Coronary artery (tissue), 2 donors: ENCODE data around the gene ADORA1.

Experiments
- DNase-seq: peaks from one replicate; pipeline ENCODE4 v3.0.0-alpha.2; 2017; ENCODE audit warnings: low spot score
- H3K27ac ChIP-seq, 2 donors: fragments of 200-600 bp; sonication (generic); one replicate each; pipeline ENCODE4 v1.5.1; 2016 to 2019
- H3K4me3 ChIP-seq: fragments of 200-600 bp; sonication (generic); 2 replicates; pipeline ENCODE4 v1.5.1; 2016; ENCODE audit warnings: mild to moderate bottlenecking, moderate library complexity
- TF ChIP-seq, protein P1 (sequence below): fragments of 200-600 bp; sonication (generic); IDR thresholded peaks from one replicate; pipeline ENCODE4 v1.5.1; 2019; ENCODE audit warnings: antibody characterized with exemption

The ADORA1 gene

DNA sequence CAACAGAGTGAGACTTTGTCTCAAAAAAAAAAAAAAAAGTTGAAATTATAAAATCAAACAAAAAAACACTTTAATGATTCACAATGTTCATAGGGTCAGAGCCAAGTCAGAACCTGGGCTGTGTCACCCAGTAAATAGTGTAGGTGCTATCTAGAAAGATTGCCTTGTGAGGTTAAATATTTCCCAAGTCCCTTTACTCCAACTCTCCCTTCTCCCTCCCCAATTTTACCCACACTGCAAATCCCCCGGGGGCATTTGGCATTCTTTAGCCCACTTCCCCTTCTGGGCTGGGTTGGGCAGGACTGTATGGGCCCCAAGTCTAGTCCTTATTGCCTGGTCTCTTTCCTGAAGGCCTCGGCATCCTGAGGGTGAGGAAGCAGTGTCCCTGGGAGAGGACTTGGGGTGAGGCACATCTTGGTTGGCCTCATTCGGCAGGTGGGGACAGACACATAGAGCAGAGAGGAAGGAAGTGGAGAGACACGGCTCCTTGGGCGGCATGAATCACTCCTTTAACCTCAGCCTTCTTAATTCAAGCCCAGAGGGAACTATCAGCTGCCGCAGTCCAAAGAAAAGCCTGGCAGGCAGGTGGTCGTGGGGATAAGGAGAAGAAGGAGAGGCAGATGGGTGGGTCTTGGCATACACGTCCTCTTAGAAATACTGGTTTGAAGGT is 8.2 kb downstream of the ADORA1 start:
- DNase-seq = no peak
- TF ChIP-seq, protein P1, sequence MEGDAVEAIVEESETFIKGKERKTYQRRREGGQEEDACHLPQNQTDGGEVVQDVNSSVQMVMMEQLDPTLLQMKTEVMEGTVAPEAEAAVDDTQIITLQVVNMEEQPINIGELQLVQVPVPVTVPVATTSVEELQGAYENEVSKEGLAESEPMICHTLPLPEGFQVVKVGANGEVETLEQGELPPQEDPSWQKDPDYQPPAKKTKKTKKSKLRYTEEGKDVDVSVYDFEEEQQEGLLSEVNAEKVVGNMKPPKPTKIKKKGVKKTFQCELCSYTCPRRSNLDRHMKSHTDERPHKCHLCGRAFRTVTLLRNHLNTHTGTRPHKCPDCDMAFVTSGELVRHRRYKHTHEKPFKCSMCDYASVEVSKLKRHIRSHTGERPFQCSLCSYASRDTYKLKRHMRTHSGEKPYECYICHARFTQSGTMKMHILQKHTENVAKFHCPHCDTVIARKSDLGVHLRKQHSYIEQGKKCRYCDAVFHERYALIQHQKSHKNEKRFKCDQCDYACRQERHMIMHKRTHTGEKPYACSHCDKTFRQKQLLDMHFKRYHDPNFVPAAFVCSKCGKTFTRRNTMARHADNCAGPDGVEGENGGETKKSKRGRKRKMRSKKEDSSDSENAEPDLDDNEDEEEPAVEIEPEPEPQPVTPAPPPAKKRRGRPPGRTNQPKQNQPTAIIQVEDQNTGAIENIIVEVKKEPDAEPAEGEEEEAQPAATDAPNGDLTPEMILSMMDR = no peak
- Histone ChIP-seq H3K27ac (no peak overlapping the region), H3K4me3 (no peak overlapping the region)

DNA sequence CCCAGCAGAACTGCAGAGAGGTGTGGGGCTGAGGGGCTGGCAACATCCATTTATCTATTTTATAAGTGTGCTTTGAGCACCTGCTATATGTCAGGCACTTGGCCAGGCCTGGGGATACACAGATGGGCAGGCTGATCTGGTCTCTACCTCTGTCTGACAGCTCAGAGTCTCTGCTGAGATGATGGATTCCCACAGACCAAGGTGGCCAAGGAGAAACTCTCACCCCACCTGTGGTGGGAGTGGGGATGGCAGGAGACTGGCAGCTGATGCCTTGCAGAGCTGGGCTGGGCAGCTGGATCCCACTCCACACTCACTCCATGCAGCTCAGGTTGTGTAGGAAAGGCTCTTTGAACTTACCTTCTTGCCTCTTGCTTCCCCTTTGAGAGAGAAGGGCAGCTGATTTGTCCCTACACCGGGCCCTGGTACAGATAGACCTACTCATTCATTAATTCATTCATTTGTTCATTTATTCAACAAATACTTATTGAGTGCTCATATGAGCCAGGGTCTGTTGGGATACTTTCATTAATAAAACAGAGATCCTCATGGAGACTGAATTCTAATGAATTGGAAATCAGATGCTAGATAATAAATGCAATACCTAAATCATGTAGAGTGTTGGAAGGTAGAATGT is 9.0 kb downstream of the ADORA1 start:
- DNase-seq = no peak
- TF ChIP-seq, protein P1 = no peak
- no peak overlapping the region for H3K4me3 ChIP-seq
- H3K27ac ChIP-seq = no peak overlapping the region

DNA sequence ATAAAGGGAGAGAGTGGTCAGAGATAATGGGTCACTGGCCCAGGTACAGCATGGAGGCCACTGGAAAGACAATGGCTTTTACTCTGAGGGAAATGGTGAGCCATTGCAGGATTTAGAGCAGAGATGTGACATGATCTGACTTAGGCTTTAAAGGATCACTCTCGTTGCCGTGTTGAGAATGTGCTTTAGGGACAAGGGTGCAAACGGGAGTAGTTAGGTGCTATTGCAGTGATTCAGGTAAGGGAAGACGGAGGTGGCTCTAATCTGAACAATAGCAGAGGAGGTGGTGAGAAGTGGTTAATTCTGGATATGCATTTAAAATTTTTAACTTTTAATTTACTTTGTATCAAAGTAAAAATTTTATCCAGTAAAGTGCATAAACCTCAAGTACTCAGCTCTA is 9.8 kb downstream of the ADORA1 start:
- Histone ChIP-seq H3K4me3 (no peak overlapping the region), H3K27ac (no peak overlapping the region)
- DNase-seq = no peak
- TF ChIP-seq, protein P1 = no peak

DNA sequence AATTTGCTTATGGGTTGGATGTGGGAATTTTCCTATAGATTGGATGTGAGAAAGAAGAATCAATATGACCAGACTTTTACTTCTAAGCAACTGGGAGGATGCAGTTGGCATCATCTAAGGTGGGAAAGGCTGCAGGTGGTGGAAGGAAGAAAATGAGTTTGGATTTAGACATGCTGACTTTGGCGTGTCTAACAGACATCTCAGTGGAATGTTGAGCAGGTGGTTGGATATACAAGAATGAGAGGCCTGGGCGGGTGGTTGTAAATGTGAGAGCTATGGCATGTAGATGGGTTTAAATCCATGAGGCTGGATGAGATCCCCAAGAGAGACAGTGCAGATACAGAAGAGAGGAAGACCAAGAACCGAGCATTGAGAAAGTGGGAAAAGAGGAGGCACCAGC is 10.5 kb downstream of the ADORA1 start:
- no peak for DNase-seq
- TF ChIP-seq, protein P1 = no peak
- no peak overlapping the region for H3K4me3 ChIP-seq
- H3K27ac ChIP-seq = no peak overlapping the region

DNA sequence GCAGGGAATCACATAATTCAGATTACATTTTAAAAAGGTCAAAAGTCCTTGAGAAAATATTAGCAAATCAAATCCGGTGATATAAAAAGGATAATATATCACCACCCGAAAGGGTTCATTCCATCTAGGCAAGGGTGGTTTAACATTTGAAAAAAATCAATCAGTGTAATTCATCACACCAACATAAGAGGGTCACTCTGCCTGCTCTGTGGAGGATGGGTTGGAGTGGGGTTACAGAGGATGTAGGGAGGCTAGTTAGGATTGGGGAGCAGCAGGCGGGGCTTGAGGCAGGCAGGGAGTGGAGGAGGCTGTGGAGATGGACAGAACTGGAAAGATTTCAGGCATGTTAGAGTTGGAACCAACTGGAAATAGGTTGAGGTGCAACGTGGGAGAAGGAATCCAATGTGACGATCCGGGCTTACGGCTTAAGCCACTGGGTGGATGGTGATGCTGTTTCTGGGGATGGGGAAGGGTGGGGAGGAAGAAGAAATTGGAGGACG is 12.5 kb downstream of the ADORA1 start:
- no peak overlapping the region for H3K27ac ChIP-seq
- no peak for DNase-seq
- TF ChIP-seq, protein P1 = no peak
- H3K4me3 ChIP-seq = no peak overlapping the region

DNA sequence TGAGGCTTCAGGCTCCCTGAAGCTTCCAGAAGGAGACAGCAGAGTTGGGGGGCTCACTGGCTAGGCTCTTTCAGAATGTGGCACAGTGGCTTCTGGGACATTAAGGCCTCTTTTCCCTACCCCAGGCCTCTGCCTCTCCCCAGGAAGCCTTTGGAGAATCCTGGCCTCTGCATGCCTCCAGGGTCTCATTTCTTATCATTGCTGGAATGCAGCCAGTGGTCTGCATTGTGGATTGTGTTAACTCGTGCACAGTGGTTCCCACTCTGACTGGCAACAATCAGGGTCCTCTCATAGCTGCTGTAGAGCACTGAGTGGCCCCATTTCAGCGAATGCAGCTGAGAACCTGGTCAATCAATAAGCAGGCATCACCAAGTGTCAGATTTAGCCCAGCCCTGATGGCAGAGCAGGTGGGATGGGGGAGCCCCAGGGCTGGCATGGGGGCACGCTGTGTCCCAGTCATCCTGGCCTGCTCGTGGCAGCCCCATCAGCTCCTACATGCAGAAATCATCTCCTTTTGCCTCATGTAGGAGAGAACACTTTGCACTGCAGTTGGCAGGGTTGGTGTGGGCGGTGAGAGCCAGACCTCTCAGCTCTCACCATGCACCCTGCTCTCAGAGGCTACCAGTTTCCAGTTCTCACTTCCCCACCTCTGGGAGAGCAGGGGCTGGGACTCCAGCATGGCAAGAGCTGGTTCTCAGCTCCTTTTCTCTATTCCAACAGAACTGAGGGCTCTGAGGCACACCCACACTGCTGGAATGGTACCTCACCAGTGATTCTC is 13.4 kb downstream of the ADORA1 start:
- H3K4me3 ChIP-seq = no peak overlapping the region
- DNase-seq = no peak
- TF ChIP-seq, protein P1 = no peak
- H3K27ac ChIP-seq = no peak overlapping the region
